ENCODE data around the gene GPBP1L1.
"Not testable (repeated sequence)": the region's sequence is repeated elsewhere in the genome, so short reads cannot be mapped to it uniquely, and the experiment has no call there.

GPBP1L1 gene

GRCh38 chr1:45721207-45721606 is 34.9 kb upstream of the GPBP1L1 start:
- Histone ChIP-seq H3K4me1 (ENCODE audit: insufficient read depth, low read length, poor library complexity, severe bottlenecking) (no peaks in the 10 kb centered on the region), H4K20me1 (ENCODE audit: insufficient read depth, low read length, poor library complexity, severe bottlenecking) (no peaks in the 10 kb centered on the region), H2AFZ (ENCODE audit: low read length) (no peak overlapping the region), H3K9ac (ENCODE audit: low read depth, low read length, poor library complexity, severe bottlenecking) (no peak overlapping the region), H3K4me2 (ENCODE audit: low read depth, low read length, poor library complexity, severe bottlenecking) (no peak overlapping the region), H3K36me3 (ENCODE audit: insufficient read depth, low read length) (no peaks in the 10 kb centered on the region), H3K79me2 (ENCODE audit: insufficient read depth, low read length) (no peaks in the 10 kb centered on the region), H3K9me2 (replicated peaks; ENCODE audit: low read depth, low read length) (no peaks in the 10 kb centered on the region), H3K27me3 (ENCODE audit: insufficient read depth, low read length, poor library complexity, severe bottlenecking) (no peaks in the 10 kb centered on the region), H3K4me3 (ENCODE audit: low read length, poor library complexity, severe bottlenecking) (no peak overlapping the region), H3F3A (ENCODE audit: low read depth) (no peaks in the 10 kb centered on the region; the same call in 1 of the 2 replicates), H3K9me3 (ENCODE audit: insufficient read depth, low read depth, low read length) (no peaks in the 10 kb centered on the region)
- no peak for TF ChIP-seq CTCF (conservative IDR thresholded peaks at IDR 0.05; ENCODE audit: low read length)
- no peak for TF ChIP-seq EZH2phosphoT487 (IDR thresholded peaks at IDR 0.05; ENCODE audit: borderline replicate concordance)

GRCh38 chr1:45718289-45718688 is 32.0 kb upstream of the GPBP1L1 start:
- Histone ChIP-seq H3K4me1 (ENCODE audit: insufficient read depth, low read length, poor library complexity, severe bottlenecking) (no peaks in the 10 kb centered on the region), H3F3A (ENCODE audit: low read depth) (no peaks in the 10 kb centered on the region; the same call in 1 of the 2 replicates), H3K9me3 (ENCODE audit: insufficient read depth, low read depth, low read length) (no peaks in the 10 kb centered on the region), H3K79me2 (ENCODE audit: insufficient read depth, low read length) (no peaks in the 10 kb centered on the region), H3K4me3 (ENCODE audit: low read length, poor library complexity, severe bottlenecking) (no peak overlapping the region), H2AFZ (ENCODE audit: low read length) (no peak overlapping the region), H3K9me2 (replicated peaks; ENCODE audit: low read depth, low read length) (no peaks in the 10 kb centered on the region), H4K20me1 (ENCODE audit: insufficient read depth, low read length, poor library complexity, severe bottlenecking) (no peaks in the 10 kb centered on the region), H3K4me2 (ENCODE audit: low read depth, low read length, poor library complexity, severe bottlenecking) (no peak overlapping the region), H3K27me3 (ENCODE audit: insufficient read depth, low read length, poor library complexity, severe bottlenecking) (no peaks in the 10 kb centered on the region), H3K9ac (ENCODE audit: low read depth, low read length, poor library complexity, severe bottlenecking) (no peak overlapping the region), H3K36me3 (ENCODE audit: insufficient read depth, low read length) (no peaks in the 10 kb centered on the region)
- TF ChIP-seq EZH2phosphoT487 (IDR thresholded peaks at IDR 0.05; ENCODE audit: borderline replicate concordance) (no peak), CTCF (conservative IDR thresholded peaks at IDR 0.05; ENCODE audit: low read length) (no peak)

- H3K36me3 ChIP-seq (ENCODE audit: insufficient read depth, low read length); H3K9me2 ChIP-seq (replicated peaks; ENCODE audit: low read depth, low read length); H3K9me3 ChIP-seq (ENCODE audit: insufficient read depth, low read depth, low read length); H3K27me3 ChIP-seq (ENCODE audit: insufficient read depth, low read length, poor library complexity, severe bottlenecking); H3F3A ChIP-seq (ENCODE audit: low read depth); H3K4me1 ChIP-seq (ENCODE audit: insufficient read depth, low read length, poor library complexity, severe bottlenecking); H3K4me2 ChIP-seq (ENCODE audit: low read depth, low read length, poor library complexity, severe bottlenecking); H3K9ac ChIP-seq (ENCODE audit: low read depth, low read length, poor library complexity, severe bottlenecking); H3K79me2 ChIP-seq (ENCODE audit: insufficient read depth, low read length); H4K20me1 ChIP-seq (ENCODE audit: insufficient read depth, low read length, poor library complexity, severe bottlenecking); H3K4me3 ChIP-seq (ENCODE audit: low read length, poor library complexity, severe bottlenecking); H2AFZ ChIP-seq (ENCODE audit: low read length): not testable (repeated sequence)
Measured at GRCh38 chr1:45717386-45717785, 31.1 kb upstream of the GPBP1L1 start.

GRCh38 chr1:45716700-45717099 is 30.4 kb upstream of the GPBP1L1 start:
- H3K79me2 ChIP-seq (ENCODE audit: insufficient read depth, low read length), result no peaks in the 10 kb centered on the region
- H3K9me2 ChIP-seq (replicated peaks; ENCODE audit: low read depth, low read length), result no peaks in the 10 kb centered on the region
- H3K36me3 ChIP-seq (ENCODE audit: insufficient read depth, low read length), result no peaks in the 10 kb centered on the region
- no peak overlapping the region for H2AFZ ChIP-seq (ENCODE audit: low read length)
- H3K9me3 ChIP-seq (ENCODE audit: insufficient read depth, low read depth, low read length), result no peaks in the 10 kb centered on the region
- H3K27me3 ChIP-seq (ENCODE audit: insufficient read depth, low read length, poor library complexity, severe bottlenecking), result no peaks in the 10 kb centered on the region
- H3K4me2 ChIP-seq (ENCODE audit: low read depth, low read length, poor library complexity, severe bottlenecking), result no peak overlapping the region
- no peaks in the 10 kb centered on the region for H3K4me1 ChIP-seq (ENCODE audit: insufficient read depth, low read length, poor library complexity, severe bottlenecking)
- no peak for TF ChIP-seq EZH2phosphoT487 (IDR thresholded peaks at IDR 0.05; ENCODE audit: borderline replicate concordance)
- no peak for TF ChIP-seq CTCF (conservative IDR thresholded peaks at IDR 0.05; ENCODE audit: low read length)
- H3K9ac ChIP-seq (ENCODE audit: low read depth, low read length, poor library complexity, severe bottlenecking), result no peak overlapping the region
- H4K20me1 ChIP-seq (ENCODE audit: insufficient read depth, low read length, poor library complexity, severe bottlenecking), result no peaks in the 10 kb centered on the region
- H3F3A ChIP-seq (ENCODE audit: low read depth), result no peaks in the 10 kb centered on the region
- H3K4me3 ChIP-seq (ENCODE audit: low read length, poor library complexity, severe bottlenecking), result no peak overlapping the region
